PFSK-1 (cell line): Measurements from ENCODE around the gene GZMA.

Experiments
- FOXP2 ChIP-seq: optimal IDR thresholded peaks from 2 replicates; pipeline ENCODE3; 2011; ENCODE audit warnings: borderline replicate concordance, control low read depth, inconsistent platforms; ENCODE audit not compliant: insufficient read depth; ENCODE audit errors: extremely low read length, extremely low read depth
- POLR2AphosphoS5 ChIP-seq: IDR thresholded peaks from 2 replicates; pipeline ENCODE4 v1.6.1; 2012; ENCODE audit warnings: low read depth, mild to moderate bottlenecking, control low read depth, low read length, moderate library complexity
- REST ChIP-seq, 2 experiments: IDR thresholded peaks; 2 replicates each; pipeline versions ENCODE4 v1.6.1 to v1.8.0; 2011 to 2012; ENCODE audit warnings: low read depth in 2 of 2, low read length in 2 of 2, control low read depth in 1 of 2, inconsistent platforms in 1 of 2, mild to moderate bottlenecking in 1 of 2, moderate library complexity in 1 of 2; ENCODE audit not compliant: insufficient read depth in 1 of 2
- SIN3A ChIP-seq: IDR thresholded peaks from 2 replicates; pipeline ENCODE4 v1.6.1; 2012; ENCODE audit warnings: mild to moderate bottlenecking, low read length, moderate library complexity, borderline replicate concordance; ENCODE audit not compliant: insufficient read depth
- TAF1 ChIP-seq: IDR thresholded peaks from 2 replicates; pipeline ENCODE4 v1.6.1; 2012; ENCODE audit warnings: low read length, control low read depth, borderline replicate concordance; ENCODE audit not compliant: insufficient read depth

Gene GZMA

DNA sequence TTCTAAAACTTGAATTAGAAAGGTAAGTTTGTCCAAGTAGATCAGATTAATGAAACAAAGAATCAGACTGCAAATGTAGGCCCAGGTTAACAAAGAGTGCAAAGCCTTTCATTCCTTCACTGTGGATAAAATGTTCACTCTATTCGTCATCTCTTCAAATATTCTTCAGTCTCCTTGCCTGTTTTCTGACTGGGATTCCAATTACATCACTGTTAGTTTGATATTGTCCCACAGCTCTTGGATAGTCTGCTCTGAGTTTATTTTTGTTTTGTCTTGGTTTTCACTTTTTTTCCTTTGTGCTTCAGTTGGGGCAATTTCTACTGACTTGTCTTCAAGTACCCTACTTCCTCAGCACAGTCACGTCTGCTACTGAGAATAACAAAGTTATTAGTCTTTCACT, 38.5 kb upstream of the GZMA start:
- TF ChIP-seq TAF1 (no peak), SIN3A (no peak), POLR2AphosphoS5 (no peak), FOXP2 (no peak), REST (IDR thresholded peaks at IDR 0.05; ENCODE audit: insufficient read depth in 1 of 2, low read depth in 2 of 2, low read length in 2 of 2) (no peak)

GRCh38 chr5:55064523-55064922, 37.9 kb upstream of the GZMA start:
- no peak for TF ChIP-seq FOXP2
- no peak for TF ChIP-seq TAF1
- TF ChIP-seq SIN3A, result no peak
- no peak for TF ChIP-seq REST (IDR thresholded peaks at IDR 0.05; ENCODE audit: insufficient read depth in 1 of 2, low read depth in 2 of 2, low read length in 2 of 2)
- TF ChIP-seq POLR2AphosphoS5, result no peak

DNA sequence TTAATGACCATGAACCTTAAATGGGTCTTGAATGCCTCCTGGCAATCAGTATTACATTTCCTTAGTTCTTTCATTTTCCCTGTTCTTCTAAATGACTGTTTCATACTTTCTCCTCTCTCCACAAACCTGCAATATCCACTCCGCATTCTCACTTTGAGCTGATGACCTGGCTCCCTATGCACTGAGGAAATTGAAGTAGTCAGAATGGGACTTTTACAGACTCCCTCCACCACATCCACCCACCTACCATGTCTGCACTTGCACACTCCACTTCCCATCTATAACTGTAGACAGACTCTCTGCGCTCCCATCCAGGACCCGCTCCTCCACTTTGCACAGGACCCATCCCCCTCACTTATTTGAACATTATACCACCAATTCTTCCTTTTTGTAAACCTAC, 36.2 kb upstream of the GZMA start:
- no peak for TF ChIP-seq TAF1
- TF ChIP-seq REST (IDR thresholded peaks at IDR 0.05; ENCODE audit: insufficient read depth in 1 of 2, low read depth in 2 of 2, low read length in 2 of 2), result no peak

GRCh38 chr5:55070968-55071367, 31.5 kb upstream of the GZMA start:
- no peak for TF ChIP-seq POLR2AphosphoS5
- TF ChIP-seq REST (IDR thresholded peaks at IDR 0.05; ENCODE audit: insufficient read depth in 1 of 2, low read depth in 2 of 2, low read length in 2 of 2), result no peak
- no peak for TF ChIP-seq SIN3A
- no peak for TF ChIP-seq FOXP2
- no peak for TF ChIP-seq TAF1

- no peak for TF ChIP-seq SIN3A
These were observed 31.0 kb upstream of the GZMA start for GRCh38 chr5:55071413-55071812.

GRCh38 chr5:55072666-55073065, 29.8 kb upstream of the GZMA start:
- no peak for TF ChIP-seq REST (IDR thresholded peaks at IDR 0.05; ENCODE audit: insufficient read depth in 1 of 2, low read depth in 2 of 2, low read length in 2 of 2)
- no peak for TF ChIP-seq TAF1
- no peak for TF ChIP-seq SIN3A
- TF ChIP-seq FOXP2, result no peak
- TF ChIP-seq POLR2AphosphoS5, result no peak
